HG02884 (cell line): Measurements from ENCODE around the gene CFAP92.

Experiments
- ATAC-seq: cut with Tn5 transposase; IDR thresholded peaks from one replicate; pipeline ENCODE4 v1.9.1; 2021; ENCODE audit warnings: mild to moderate bottlenecking, moderate library complexity; ENCODE audit not compliant: unreplicated experiment

Gene CFAP92

GRCh38 chr3:128992926-128993460 is 883 bp downstream of the CFAP92 start:
- no peak for ATAC-seq

GRCh38 chr3:128991355-128991895 is 2.5 kb downstream of the CFAP92 start:
- no peak for ATAC-seq

GRCh38 chr3:128988286-128988685 is 5.6 kb downstream of the CFAP92 start:
- no peak for ATAC-seq

GRCh38 chr3:128987302-128988100 is 6.4 kb downstream of the CFAP92 start:
- no peak for ATAC-seq

- ATAC-seq = no peak
Observed at GRCh38 chr3:128984596-128984995, 9.3 kb downstream of the CFAP92 start.

- no peak for ATAC-seq
Observed at GRCh38 chr3:128983293-128984069, 10.4 kb downstream of the CFAP92 start.

- no peak for ATAC-seq
Observed at GRCh38 chr3:128975276-128975675, 18.6 kb downstream of the CFAP92 start.

- ATAC-seq = no peak
Observed at GRCh38 chr3:128973988-128974564, 19.8 kb downstream of the CFAP92 start.

- ATAC-seq = no peak
Observed at GRCh38 chr3:128971421-128972100, 22.3 kb downstream of the CFAP92 start.

GRCh38 chr3:128970740-128971047 is 23.2 kb downstream of the CFAP92 start:
- no peak for ATAC-seq

- ATAC-seq = no peak
Observed at GRCh38 chr3:128969993-128970739, 23.7 kb downstream of the CFAP92 start.

- ATAC-seq = no peak
Observed at GRCh38 chr3:128967748-128968355, 26.0 kb downstream of the CFAP92 start.

GRCh38 chr3:128965818-128966217 is 28.1 kb downstream of the CFAP92 start:
- no peak for ATAC-seq

GRCh38 chr3:128965280-128965679 is 28.6 kb downstream of the CFAP92 start:
- no peak for ATAC-seq

- no peak for ATAC-seq
Observed at GRCh38 chr3:128956440-128956839, 37.4 kb downstream of the CFAP92 start.

GRCh38 chr3:128950223-128950938 is 43.5 kb downstream of the CFAP92 start:
- ATAC-seq = no peak

GRCh38 chr3:128949158-128949557 is 44.7 kb downstream of the CFAP92 start:
- ATAC-seq = no peak

GRCh38 chr3:128946411-128946810 is 47.5 kb downstream of the CFAP92 start:
- ATAC-seq = no peak

- ATAC-seq = no peak
Observed at GRCh38 chr3:128945878-128946175, 48.0 kb downstream of the CFAP92 start.
